ENCODE results near the gene PCID2. TPM values are rescaled to one million over a fixed set of nuclear protein-coding genes. Genes with fewer than 3 reads are reported as not detected.

PCID2 gene
- total and polyA plus RNA-seq, 2 of the 13 experiments (the other 11 are each of a cell fraction or from before 2014, with no cell fraction given), result 65.0 to 111 TPM

- Histone ChIP-seq H3K27ac (ENCODE audit: extremely low read length, insufficient read depth, low read length) (peak overlapping the region; percentile 72), H3K79me2 (ENCODE audit: insufficient read depth, low read length) (no peaks in the 10 kb centered on the region), H3K9ac (ENCODE audit: insufficient read depth, low read depth, low read length) (no peak overlapping the region), H3K4me2 (ENCODE audit: low read depth, low read length) (no peak overlapping the region; the same call in 1 of the 2 replicates), H3K36me3 (replicated peaks in 1 of 2; ENCODE audit: control insufficient read depth in 1 of 2, insufficient read depth in 2 of 2, low read length in 2 of 2) (peaks cover 5 to 18% of the 10 kb centered on the region in 2 experiments; a peak in 3 of 5 replicates), H3K4me1 (ENCODE audit: insufficient read depth, low read length) (peaks cover 49% of the 10 kb centered on the region), H3K27me3 (ENCODE audit: control insufficient read depth in 1 of 2, insufficient read depth in 2 of 2, low read length in 2 of 2) (no peaks in the 10 kb centered on the region), H4K20me1 (ENCODE audit: insufficient read depth, low read length) (no peaks in the 10 kb centered on the region), H2AFZ (ENCODE audit: low read length) (no peak overlapping the region), H3K9me3 (ENCODE audit: low read length) (no peaks in the 10 kb centered on the region), H3K4me3 (replicated peaks in 1 of 3; ENCODE audit: insufficient read depth in 1 of 3, low read depth in 2 of 3, low read length in 3 of 3) (no peak overlapping the region)
- intact Hi-C loops (cut with micrococcal nuclease; ENCODE audit: unreplicated experiment) (no loop called here), in situ Hi-C loops (cut with HindIII; ENCODE audit: extremely low pct_ligation_motif_present, low pct_unique_long_range_greater_than_20kb) (no loop called here)
- CTCF ChIA-PET (ENCODE audit: low intra/inter-chr PET ratio, low total read pairs), result no interaction called here
- no TSS peak for BruUV-seq (replicated peaks)
- TF ChIP-seq, protein P1, sequence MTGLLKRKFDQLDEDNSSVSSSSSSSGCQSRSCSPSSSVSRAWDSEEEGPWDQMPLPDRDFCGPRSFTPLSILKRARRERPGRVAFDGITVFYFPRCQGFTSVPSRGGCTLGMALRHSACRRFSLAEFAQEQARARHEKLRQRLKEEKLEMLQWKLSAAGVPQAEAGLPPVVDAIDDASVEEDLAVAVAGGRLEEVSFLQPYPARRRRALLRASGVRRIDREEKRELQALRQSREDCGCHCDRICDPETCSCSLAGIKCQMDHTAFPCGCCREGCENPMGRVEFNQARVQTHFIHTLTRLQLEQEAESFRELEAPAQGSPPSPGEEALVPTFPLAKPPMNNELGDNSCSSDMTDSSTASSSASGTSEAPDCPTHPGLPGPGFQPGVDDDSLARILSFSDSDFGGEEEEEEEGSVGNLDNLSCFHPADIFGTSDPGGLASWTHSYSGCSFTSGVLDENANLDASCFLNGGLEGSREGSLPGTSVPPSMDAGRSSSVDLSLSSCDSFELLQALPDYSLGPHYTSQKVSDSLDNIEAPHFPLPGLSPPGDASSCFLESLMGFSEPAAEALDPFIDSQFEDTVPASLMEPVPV (CRISPR knock-in tag; IDR thresholded peaks at IDR 0.05), result no peak
- TF ChIP-seq, protein P2, sequence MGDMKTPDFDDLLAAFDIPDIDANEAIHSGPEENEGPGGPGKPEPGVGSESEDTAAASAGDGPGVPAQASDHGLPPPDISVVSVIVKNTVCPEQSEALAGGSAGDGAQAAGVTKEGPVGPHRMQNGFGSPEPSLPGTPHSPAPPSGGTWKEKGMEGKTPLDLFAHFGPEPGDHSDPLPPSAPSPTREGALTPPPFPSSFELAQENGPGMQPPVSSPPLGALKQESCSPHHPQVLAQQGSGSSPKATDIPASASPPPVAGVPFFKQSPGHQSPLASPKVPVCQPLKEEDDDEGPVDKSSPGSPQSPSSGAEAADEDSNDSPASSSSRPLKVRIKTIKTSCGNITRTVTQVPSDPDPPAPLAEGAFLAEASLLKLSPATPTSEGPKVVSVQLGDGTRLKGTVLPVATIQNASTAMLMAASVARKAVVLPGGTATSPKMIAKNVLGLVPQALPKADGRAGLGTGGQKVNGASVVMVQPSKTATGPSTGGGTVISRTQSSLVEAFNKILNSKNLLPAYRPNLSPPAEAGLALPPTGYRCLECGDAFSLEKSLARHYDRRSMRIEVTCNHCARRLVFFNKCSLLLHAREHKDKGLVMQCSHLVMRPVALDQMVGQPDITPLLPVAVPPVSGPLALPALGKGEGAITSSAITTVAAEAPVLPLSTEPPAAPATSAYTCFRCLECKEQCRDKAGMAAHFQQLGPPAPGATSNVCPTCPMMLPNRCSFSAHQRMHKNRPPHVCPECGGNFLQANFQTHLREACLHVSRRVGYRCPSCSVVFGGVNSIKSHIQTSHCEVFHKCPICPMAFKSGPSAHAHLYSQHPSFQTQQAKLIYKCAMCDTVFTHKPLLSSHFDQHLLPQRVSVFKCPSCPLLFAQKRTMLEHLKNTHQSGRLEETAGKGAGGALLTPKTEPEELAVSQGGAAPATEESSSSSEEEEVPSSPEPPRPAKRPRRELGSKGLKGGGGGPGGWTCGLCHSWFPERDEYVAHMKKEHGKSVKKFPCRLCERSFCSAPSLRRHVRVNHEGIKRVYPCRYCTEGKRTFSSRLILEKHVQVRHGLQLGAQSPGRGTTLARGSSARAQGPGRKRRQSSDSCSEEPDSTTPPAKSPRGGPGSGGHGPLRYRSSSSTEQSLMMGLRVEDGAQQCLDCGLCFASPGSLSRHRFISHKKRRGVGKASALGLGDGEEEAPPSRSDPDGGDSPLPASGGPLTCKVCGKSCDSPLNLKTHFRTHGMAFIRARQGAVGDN (CRISPR knock-in tag; IDR thresholded peaks at IDR 0.05), result 0 out of 2 replicates have a peak, but pooled peaks have one; percentile 34
- POLR2A ChIA-PET, result interaction anchor here (2.2 to 2.3 kb wide), 2 partner anchors 12 to 14 kb away, joined by 7 to 32 read pairs; partner anchors contain the start of gene F10
- FAIRE-seq (no peak), ATAC-seq (no peak), DNase-seq (ENCODE audit: low spot score) (no peak)
- WGBS (ENCODE audit: low lambda C conversion rate), result 91% methylated on average over 11 of the region's 11 CpGs
Observed at GRCh38 chr13:113137691-113138298, 70.7 kb downstream of the PCID2 start.

Data from HepG2 (cell line).